T-helper 17 cell (primary cell): ENCODE measurements around the gene DENND5A. TPM values are rescaled to one million over a fixed set of nuclear protein-coding genes. Genes with fewer than 3 reads are reported as not detected.
A peak's percentile ranks its signal among the peaks of the same experiment; 100 is the strongest.
"Not testable (repeated sequence)": the region's sequence is repeated elsewhere in the genome, so short reads cannot be mapped to it uniquely, and the experiment has no call there.

Experiments used
- ATAC-seq: fragments of 150-1000 bp; cut with Tn5 transposase; 2 replicates; pipeline ENCODE4 v1.10.0; 2021; ENCODE audit warnings: mild to moderate bottlenecking, moderate library complexity
- DNase-seq, 3 donors: peaks; one replicate each; pipeline versions ENCODE4 v3.0.0 to v3.0.0-alpha.2; 2020 to 2021
- H3K9me3 ChIP-seq: one replicate; pipeline ENCODE4 v1.7.0; 2013; ENCODE audit warnings: low read length, mild to moderate bottlenecking; ENCODE audit not compliant: control insufficient read depth, poor library complexity, severe bottlenecking
- H3K27ac Mint-ChIP-seq: one replicate; pipeline ENCODE4 v1.8.0; 2022; ENCODE audit warnings: mild to moderate bottlenecking, moderate library complexity, mixed read lengths
- H3K27me3 Mint-ChIP-seq: one replicate; pipeline ENCODE4 v1.8.0; 2022; ENCODE audit warnings: mixed read lengths
- H3K36me3 Mint-ChIP-seq: one replicate; pipeline ENCODE4 v1.8.0; 2022; ENCODE audit warnings: low read depth, mixed read lengths
- H3K4me1 Mint-ChIP-seq: one replicate; pipeline ENCODE4 v1.8.0; 2022; ENCODE audit warnings: mild to moderate bottlenecking, mixed read lengths
- H3K4me3 Mint-ChIP-seq: one replicate; pipeline ENCODE4 v1.8.0; 2022; ENCODE audit warnings: mild to moderate bottlenecking, moderate library complexity, mixed read lengths
- total RNA-seq, 4 donors: library from RNA in 2 of 4; stranded (reverse) in 2 of 4; gene quantifications; one replicate each; pipeline ENCODE4 v1.2.3 and lab custom pipeline; 2022 to 2026

The DENND5A gene
- total RNA-seq, 2 donors from 2014 or later: 66.3 to 96.5 TPM

DNA sequence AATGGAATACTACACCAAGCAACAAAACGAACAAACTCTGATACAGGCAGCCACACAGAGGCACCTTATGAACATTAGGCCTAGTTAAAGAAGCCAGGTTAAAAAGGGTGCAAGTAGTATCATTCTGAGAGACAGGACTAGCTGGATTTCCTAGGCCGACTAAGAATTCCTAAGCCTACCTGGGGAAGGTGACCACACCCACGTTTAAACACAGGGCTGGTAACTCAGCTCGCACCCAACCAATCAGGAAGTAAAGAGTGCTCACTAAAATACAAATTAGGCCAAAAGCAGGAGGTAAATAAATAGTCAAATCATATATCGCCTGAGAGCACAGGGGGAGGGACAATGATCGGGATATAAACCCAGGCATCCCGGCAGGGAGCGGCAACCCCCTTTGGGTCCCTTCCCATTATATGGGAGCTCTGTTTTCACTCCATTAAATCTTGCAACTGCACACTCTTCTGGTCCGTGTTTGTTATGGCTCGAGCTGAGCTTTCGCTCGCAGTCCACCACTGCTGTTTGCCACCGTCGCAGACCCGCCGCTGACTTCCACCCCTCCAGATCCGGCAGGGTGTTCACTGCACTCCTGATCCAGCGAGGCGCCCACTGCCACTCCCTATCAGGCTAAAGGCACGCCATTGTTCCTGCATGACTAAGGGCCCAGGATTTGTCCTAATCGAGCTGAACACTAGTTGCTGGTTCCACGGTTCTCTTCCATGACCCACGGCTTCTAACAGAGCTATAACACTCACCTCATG, 167.8 kb downstream of the DENND5A start:
- not testable (repeated sequence) for H3K9me3 ChIP-seq, H3K4me3 Mint-ChIP-seq, H3K27ac Mint-ChIP-seq, DNase-seq, H3K36me3 Mint-ChIP-seq, H3K4me1 Mint-ChIP-seq, ATAC-seq
- peaks cover 81% of the 10 kb centered on the region for H3K27me3 Mint-ChIP-seq

DNA sequence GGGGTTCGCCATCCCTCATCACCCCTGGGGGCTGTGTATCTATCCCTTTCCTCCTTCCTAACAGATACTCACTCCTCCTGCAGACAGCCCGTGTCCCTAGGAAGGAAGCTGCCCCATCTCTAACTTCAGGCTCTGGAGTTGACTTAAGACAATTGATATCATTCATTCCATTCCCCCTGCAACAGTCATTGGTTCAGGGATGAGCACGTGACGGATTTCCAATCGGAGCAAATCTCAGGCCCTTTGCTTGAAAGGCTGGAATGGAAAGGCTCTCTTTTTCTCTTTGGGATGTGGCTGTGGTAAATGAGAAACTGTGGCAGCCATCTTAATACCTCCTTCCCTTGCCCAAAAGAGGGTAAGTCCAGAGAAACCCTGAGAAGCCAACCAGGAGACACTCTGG, 168.7 kb downstream of the DENND5A start:
- H3K9me3 ChIP-seq: no peaks in the 10 kb centered on the region
- ATAC-seq: no peak
- Mint-ChIP-seq H3K27ac (no peak overlapping the region), H3K4me1 (no peaks in the 10 kb centered on the region), H3K36me3 (peaks cover 8% of the 10 kb centered on the region), H3K27me3 (peaks cover 78% of the 10 kb centered on the region), H3K4me3 (no peak overlapping the region)
- no peak for DNase-seq

DNA sequence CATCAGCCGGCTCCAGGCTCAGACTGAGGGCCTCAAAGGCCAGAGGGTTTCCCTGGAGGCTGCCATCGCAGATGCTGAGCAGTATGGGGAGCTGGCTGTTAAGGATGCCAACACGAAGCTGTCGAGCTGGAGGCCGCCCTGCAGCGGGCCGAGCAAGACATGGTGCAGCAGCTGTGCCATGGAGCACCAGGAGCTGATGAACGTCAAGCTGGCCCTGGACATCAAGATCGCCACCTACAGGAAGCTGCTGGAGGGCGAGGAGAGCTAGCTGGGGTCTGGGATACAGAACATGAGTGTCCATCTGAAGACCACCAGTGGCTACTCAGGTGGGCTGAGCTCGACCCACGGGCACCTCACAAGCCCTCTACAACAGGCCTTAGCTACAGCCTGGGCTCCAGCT, 169.7 kb downstream of the DENND5A start:
- Mint-ChIP-seq H3K27me3 (peaks cover 75% of the 10 kb centered on the region), H3K4me1 (no peaks in the 10 kb centered on the region), H3K4me3 (no peak overlapping the region), H3K27ac (no peak overlapping the region), H3K36me3 (peaks cover 8% of the 10 kb centered on the region)
- H3K9me3 ChIP-seq: no peaks in the 10 kb centered on the region
- DNase-seq (no peak), ATAC-seq (no peak)

DNA sequence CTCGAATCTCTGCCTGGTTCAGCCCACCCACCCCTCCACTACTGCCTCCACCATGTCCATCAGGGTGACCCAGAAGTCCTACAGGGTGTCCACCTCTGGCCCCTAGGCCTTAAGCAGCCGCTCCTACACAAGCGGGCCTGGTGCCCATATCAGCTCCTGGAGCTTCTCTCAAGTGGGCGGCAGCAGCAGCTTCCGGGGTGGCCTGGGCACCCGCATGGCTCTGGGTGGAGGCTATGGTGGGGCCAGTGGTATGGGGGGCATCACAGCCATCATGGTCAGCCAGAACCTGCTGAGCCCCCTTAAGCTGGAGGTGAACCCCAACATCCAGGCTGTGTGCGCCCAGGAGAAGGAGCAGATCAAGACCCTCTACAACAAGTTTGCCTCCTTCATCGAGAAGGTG, 170.7 kb downstream of the DENND5A start:
- no peak overlapping the region for H3K27ac Mint-ChIP-seq
- no peaks in the 10 kb centered on the region for H3K9me3 ChIP-seq
- H3K4me1 Mint-ChIP-seq: no peaks in the 10 kb centered on the region
- peaks cover 76% of the 10 kb centered on the region for H3K27me3 Mint-ChIP-seq
- ATAC-seq (no peak), DNase-seq (no peak)
- H3K36me3 Mint-ChIP-seq: peaks cover 8% of the 10 kb centered on the region
- H3K4me3 Mint-ChIP-seq: no peak overlapping the region

DNA sequence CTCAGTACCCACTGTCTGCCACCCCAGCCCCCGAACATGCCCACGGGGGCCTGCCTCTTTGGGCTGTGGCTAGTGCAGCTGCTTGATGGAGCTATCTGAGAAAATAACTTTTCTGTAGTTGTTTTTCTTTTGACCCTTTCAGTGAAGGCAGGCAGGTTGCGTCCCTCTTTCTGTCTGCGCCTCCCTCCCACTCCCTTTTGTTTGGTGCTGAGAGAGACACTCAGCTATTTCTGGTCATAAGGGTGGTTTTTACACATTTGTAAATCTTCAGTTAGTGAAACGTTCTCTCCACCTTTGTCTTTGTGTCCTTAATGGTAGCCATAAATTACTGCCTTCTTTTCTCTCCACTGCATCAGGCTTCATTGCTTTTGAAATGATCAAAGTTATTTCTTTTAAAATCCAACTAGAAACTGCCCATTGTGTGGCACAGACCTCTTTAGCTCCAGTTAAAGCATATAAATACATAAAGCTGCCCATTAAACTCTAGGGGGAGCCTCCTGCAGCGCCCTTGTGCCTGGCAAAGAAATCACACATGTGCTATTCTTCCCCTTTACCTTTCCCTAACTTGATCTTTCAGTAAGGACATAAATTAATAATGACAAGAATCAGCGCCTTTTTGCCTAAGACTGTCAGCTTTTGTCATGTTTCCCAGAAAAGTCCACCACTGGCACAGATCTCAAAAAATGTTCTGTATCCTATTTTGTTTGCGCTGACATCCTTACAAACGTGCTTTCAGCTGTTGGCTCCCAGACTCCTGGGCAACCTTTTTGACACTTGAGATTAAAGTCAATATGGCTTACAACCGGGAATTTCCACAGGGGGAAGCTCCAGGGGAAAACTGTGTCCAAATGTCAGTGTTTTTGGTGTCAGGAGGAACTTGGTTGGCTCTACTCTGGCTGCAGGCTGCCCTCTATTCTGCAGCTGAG, 172.0 kb downstream of the DENND5A start:
- Mint-ChIP-seq H3K4me1 (no peaks in the 10 kb centered on the region), H3K27me3 (peaks cover 78% of the 10 kb centered on the region), H3K4me3 (peak overlapping the region; percentile 74), H3K36me3 (peaks cover 8% of the 10 kb centered on the region), H3K27ac (no peak overlapping the region)
- no peaks in the 10 kb centered on the region for H3K9me3 ChIP-seq
- no peak for ATAC-seq
- DNase-seq: no peak

GRCh38 chr11:9092072-9092471, 173.1 kb downstream of the DENND5A start:
- peaks cover 2% of the 10 kb centered on the region for H3K4me1 Mint-ChIP-seq
- DNase-seq: no peak
- peaks cover 82% of the 10 kb centered on the region for H3K27me3 Mint-ChIP-seq
- H3K36me3 Mint-ChIP-seq: peaks cover 8% of the 10 kb centered on the region
- no peak overlapping the region for H3K27ac Mint-ChIP-seq
- H3K4me3 Mint-ChIP-seq: peak overlapping the region; percentile 74
- H3K9me3 ChIP-seq: no peaks in the 10 kb centered on the region
- no peak for ATAC-seq

GRCh38 chr11:9091044-9091922, 173.9 kb downstream of the DENND5A start, which contains the start of gene SCUBE2:
Gene SCUBE2 (minus strand): TSS chr11:9091599. CDS start chr11:9091528, 71 bp downstream.
- Mint-ChIP-seq H3K36me3 (peaks cover 8% of the 10 kb centered on the region), H3K4me1 (peaks cover 2% of the 10 kb centered on the region), H3K27me3 (peaks cover 75% of the 10 kb centered on the region), H3K4me3 (peak within 1 kb of the TSS; percentile 74), H3K27ac (no peak within 1 kb of the TSS)
- ATAC-seq (peak; percentile 27), DNase-seq (no peak)
- no peaks in the 10 kb centered on the region for H3K9me3 ChIP-seq

- ATAC-seq (no peak), DNase-seq (no peak)
- H3K27ac Mint-ChIP-seq: no peak overlapping the region
- peaks cover 2% of the 10 kb centered on the region for H3K4me1 Mint-ChIP-seq
- peaks cover 8% of the 10 kb centered on the region for H3K36me3 Mint-ChIP-seq
- H3K9me3 ChIP-seq: no peaks in the 10 kb centered on the region
- peaks cover 76% of the 10 kb centered on the region for H3K27me3 Mint-ChIP-seq
- H3K4me3 Mint-ChIP-seq: peak overlapping the region; percentile 68
Observed at GRCh38 chr11:9090488-9091043, 174.6 kb downstream of the DENND5A start.

GRCh38 chr11:9089636-9090035, 175.5 kb downstream of the DENND5A start:
- peaks cover 8% of the 10 kb centered on the region for H3K36me3 Mint-ChIP-seq
- ATAC-seq: no peak
- H3K9me3 ChIP-seq: no peaks in the 10 kb centered on the region
- H3K4me1 Mint-ChIP-seq: peaks cover 2% of the 10 kb centered on the region
- H3K27me3 Mint-ChIP-seq: peaks cover 68% of the 10 kb centered on the region
- DNase-seq: no peak
- no peak overlapping the region for H3K27ac Mint-ChIP-seq
- H3K4me3 Mint-ChIP-seq: no peak overlapping the region

DNA sequence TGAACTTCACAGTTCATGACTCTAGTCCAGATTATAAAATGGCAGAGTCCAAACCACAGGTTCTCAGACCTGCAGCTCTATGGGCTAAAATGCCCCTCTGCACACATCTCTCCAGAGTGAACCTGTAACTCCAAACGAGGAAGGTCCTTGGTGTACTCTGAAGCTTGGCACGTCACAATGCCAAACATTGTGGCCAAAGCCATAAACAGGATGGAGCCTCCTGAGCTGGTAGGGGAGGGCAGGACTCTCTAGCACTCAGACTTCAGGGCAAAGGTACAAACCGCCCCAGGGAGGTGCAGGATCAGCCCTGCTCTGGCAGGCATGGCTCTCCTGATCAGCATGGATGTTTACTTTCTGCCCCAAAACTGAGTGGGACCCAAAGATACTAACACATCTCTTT, 176.1 kb downstream of the DENND5A start:
- H3K4me3 Mint-ChIP-seq: no peak overlapping the region
- no peak for DNase-seq
- H3K4me1 Mint-ChIP-seq: peaks cover 2% of the 10 kb centered on the region
- no peaks in the 10 kb centered on the region for H3K9me3 ChIP-seq
- no peak for ATAC-seq
- H3K36me3 Mint-ChIP-seq: peaks cover 7% of the 10 kb centered on the region
- H3K27me3 Mint-ChIP-seq: peaks cover 63% of the 10 kb centered on the region
- no peak overlapping the region for H3K27ac Mint-ChIP-seq
